Liver (tissue), 9 donors: ENCODE results near the gene TBC1D5. TPM values are rescaled to one million over a fixed set of nuclear protein-coding genes. Genes with fewer than 3 reads are reported as not detected.

Experiments
- DNase-seq: peaks from one replicate; pipeline ENCODE4 v3.0.0-alpha.2; 2017; ENCODE audit warnings: low spot score
- H3K27ac ChIP-seq, 2 donors: one replicate each; pipeline ENCODE4 v1.7.0; 2013; ENCODE audit warnings: inconsistent platforms in 2 of 2, low read length in 2 of 2, control low read depth in 1 of 2, low read depth in 1 of 2, mild to moderate bottlenecking in 1 of 2
- H3K27me3 ChIP-seq, 4 donors: one replicate each; pipeline versions ENCODE4 v1.6.1 to v1.7.0; 2013; ENCODE audit warnings: low read length in 3 of 4, inconsistent platforms in 1 of 4, mild to moderate bottlenecking in 1 of 4, moderate library complexity in 1 of 4; ENCODE audit not compliant: control insufficient read depth in 4 of 4, insufficient read depth in 4 of 4
- H3K36me3 ChIP-seq, 4 donors: one replicate each; pipeline versions ENCODE4 v1.6.1 to v1.7.0; 2013; ENCODE audit warnings: low read length in 3 of 4, mild to moderate bottlenecking in 3 of 4, low read depth in 1 of 4, moderate library complexity in 1 of 4; ENCODE audit not compliant: control insufficient read depth in 4 of 4, insufficient read depth in 3 of 4
- H3K4me1 ChIP-seq, 4 donors: one replicate each; pipeline versions ENCODE4 v1.6.1 to v1.7.0; 2013; ENCODE audit warnings: low read length in 3 of 4, mild to moderate bottlenecking in 3 of 4, moderate library complexity in 1 of 4; ENCODE audit not compliant: control insufficient read depth in 4 of 4, insufficient read depth in 4 of 4
- H3K4me3 ChIP-seq, 3 donors: one replicate each; pipeline versions ENCODE4 v1.6.1 to v1.7.0; 2013; ENCODE audit warnings: low read length in 3 of 3, control low read depth in 1 of 3, low read depth in 1 of 3, mild to moderate bottlenecking in 1 of 3
- H3K9ac ChIP-seq, 2 donors: one replicate each; pipeline ENCODE4 v1.7.0; 2013; ENCODE audit warnings: low read length in 2 of 2, mild to moderate bottlenecking in 2 of 2, moderate library complexity in 2 of 2, control low read depth in 1 of 2, low read depth in 1 of 2
- H3K9me3 ChIP-seq, 4 donors: one replicate each; pipeline versions ENCODE4 v1.6.1 to v1.7.0; 2013; ENCODE audit warnings: low read length in 3 of 4; ENCODE audit not compliant: control insufficient read depth in 4 of 4
- EGR1 ChIP-seq, 2 donors: IDR thresholded peaks; 2 replicates each; pipeline ENCODE4 v1.6.1; 2016 to 2018; ENCODE audit warnings: antibody characterized with exemption in 2 of 2, low read depth in 2 of 2
- FOXA1 ChIP-seq: IDR thresholded peaks from 2 replicates; pipeline ENCODE4 v1.6.1; 2016; ENCODE audit warnings: antibody characterized with exemption
- HNF4A ChIP-seq, 2 donors: conservative IDR thresholded peaks; 2 replicates each; pipeline ENCODE4 v1.6.1; 2016; ENCODE audit warnings: antibody characterized with exemption in 2 of 2, mild to moderate bottlenecking in 2 of 2
- NR2F2 ChIP-seq: IDR thresholded peaks from 2 replicates; pipeline ENCODE4 v1.6.1; 2016; ENCODE audit warnings: antibody characterized with exemption
- RAD21 ChIP-seq, 2 donors: IDR thresholded peaks; 2 replicates each; pipeline ENCODE4 v1.6.1; 2016; ENCODE audit warnings: antibody characterized with exemption in 2 of 2, mild to moderate bottlenecking in 2 of 2
- RXRA ChIP-seq, 2 donors: IDR thresholded peaks; 2 replicates each; pipeline ENCODE4 v1.6.1; 2017 to 2018; ENCODE audit warnings: antibody characterized with exemption in 2 of 2, mild to moderate bottlenecking in 1 of 2
- SP1 ChIP-seq: IDR thresholded peaks from 2 replicates; pipeline ENCODE4 v1.6.1; 2018; ENCODE audit warnings: antibody characterized with exemption, mild to moderate bottlenecking
- YY1 ChIP-seq: IDR thresholded peaks from 2 replicates; pipeline ENCODE4 v1.6.1; 2016; ENCODE audit warnings: antibody characterized with exemption, mild to moderate bottlenecking
- WGBS: extraction: QIAGEN DNeasy Blood & Tissue Kit; methylation state at CpG from one replicate; pipeline ENCODE4 v1.1.7; 2013; 5-methylcytosine and 5-hydroxymethylcytosine counted together
- polyA plus RNA-seq, 2 donors: library from polyadenylated mRNA; stranded (reverse) in 1 of 2; unstranded in 1 of 2; fragments of 200-250 nt in 1 of 2; fragments of >200 nt in 1 of 2; fragmentation: Nextera tagmentation in 1 of 2; extraction: Ambion mirVana in 1 of 2; gene quantifications; one replicate each; pipeline versions ENCODE4 v1.2.1 to v1.2.3, GENCODE V29; 2013 to 2015
- total RNA-seq, 2 donors: library from RNA; depleted of rRNA; stranded (reverse); fragments of >200 nt; gene quantifications; one replicate each; pipeline ENCODE4 v1.2.3, GENCODE V29; 2014
- TF ChIP-seq, protein P1 (sequence below): IDR thresholded peaks from 2 replicates; pipeline ENCODE4 v1.6.1; 2016; ENCODE audit warnings: antibody characterized with exemption
- TF ChIP-seq, protein P2 (sequence below): IDR thresholded peaks from 2 replicates; pipeline ENCODE4 v1.6.1; 2016; ENCODE audit warnings: antibody characterized with exemption, mild to moderate bottlenecking
- TF ChIP-seq, protein P3 (sequence below): IDR thresholded peaks from 2 replicates; pipeline ENCODE4 v1.6.1; 2016; ENCODE audit warnings: antibody characterized with exemption
- TF ChIP-seq, protein P4 (sequence below): IDR thresholded peaks from 2 replicates; pipeline ENCODE4 v1.6.1; 2016; ENCODE audit warnings: antibody characterized with exemption
- TF ChIP-seq, protein P5 (sequence below): fragments of 150-350 bp; IDR thresholded peaks from 2 replicates; pipeline ENCODE4 v1.5.1; 2017; ENCODE audit warnings: improper control_type of control experiment, low read depth, low read length; ENCODE audit not compliant: missing input control
- donor health status: healthy.
- donor health status: healthy.
- donor health status: healthy.
- donor health status: healthy.
- donor health status: healthy.

Gene TBC1D5
- total and polyA plus RNA-seq, 4 donors, result 9.1 to 45.6 (median 25.6) TPM

DNA sequence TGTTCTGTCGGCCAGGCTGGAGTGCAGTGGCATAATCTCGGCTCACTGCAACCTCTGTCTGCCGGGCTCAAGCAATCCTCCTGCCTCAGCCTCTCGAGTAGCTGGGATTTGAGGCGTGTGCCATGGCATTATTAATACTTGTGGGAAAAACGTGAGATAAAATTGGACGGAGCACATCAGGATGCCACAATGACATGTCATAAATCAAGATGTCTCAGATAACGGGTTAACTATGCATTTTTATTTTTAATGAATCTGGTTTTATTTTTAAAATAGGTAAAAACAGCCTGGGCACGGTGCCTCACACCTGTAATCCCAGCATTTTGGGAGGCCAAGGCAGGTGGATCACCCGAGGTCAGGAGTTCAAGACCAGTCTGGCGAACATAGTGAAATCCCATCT, 212.8 kb downstream of the TBC1D5 start:
- H3K9me3 ChIP-seq, result no peaks in the 10 kb centered on the region
- WGBS, result 94% methylated on average over 11 of the region's 11 CpGs
- no peak for TF ChIP-seq EGR1 (IDR thresholded peaks at IDR 0.05; ENCODE audit: low read depth in 2 of 2)
- TF ChIP-seq YY1, result no peak
- TF ChIP-seq, protein P1, sequence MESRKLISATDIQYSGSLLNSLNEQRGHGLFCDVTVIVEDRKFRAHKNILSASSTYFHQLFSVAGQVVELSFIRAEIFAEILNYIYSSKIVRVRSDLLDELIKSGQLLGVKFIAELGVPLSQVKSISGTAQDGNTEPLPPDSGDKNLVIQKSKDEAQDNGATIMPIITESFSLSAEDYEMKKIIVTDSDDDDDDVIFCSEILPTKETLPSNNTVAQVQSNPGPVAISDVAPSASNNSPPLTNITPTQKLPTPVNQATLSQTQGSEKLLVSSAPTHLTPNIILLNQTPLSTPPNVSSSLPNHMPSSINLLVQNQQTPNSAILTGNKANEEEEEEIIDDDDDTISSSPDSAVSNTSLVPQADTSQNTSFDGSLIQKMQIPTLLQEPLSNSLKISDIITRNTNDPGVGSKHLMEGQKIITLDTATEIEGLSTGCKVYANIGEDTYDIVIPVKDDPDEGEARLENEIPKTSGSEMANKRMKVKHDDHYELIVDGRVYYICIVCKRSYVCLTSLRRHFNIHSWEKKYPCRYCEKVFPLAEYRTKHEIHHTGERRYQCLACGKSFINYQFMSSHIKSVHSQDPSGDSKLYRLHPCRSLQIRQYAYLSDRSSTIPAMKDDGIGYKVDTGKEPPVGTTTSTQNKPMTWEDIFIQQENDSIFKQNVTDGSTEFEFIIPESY, result no peak
- TF ChIP-seq, protein P2, sequence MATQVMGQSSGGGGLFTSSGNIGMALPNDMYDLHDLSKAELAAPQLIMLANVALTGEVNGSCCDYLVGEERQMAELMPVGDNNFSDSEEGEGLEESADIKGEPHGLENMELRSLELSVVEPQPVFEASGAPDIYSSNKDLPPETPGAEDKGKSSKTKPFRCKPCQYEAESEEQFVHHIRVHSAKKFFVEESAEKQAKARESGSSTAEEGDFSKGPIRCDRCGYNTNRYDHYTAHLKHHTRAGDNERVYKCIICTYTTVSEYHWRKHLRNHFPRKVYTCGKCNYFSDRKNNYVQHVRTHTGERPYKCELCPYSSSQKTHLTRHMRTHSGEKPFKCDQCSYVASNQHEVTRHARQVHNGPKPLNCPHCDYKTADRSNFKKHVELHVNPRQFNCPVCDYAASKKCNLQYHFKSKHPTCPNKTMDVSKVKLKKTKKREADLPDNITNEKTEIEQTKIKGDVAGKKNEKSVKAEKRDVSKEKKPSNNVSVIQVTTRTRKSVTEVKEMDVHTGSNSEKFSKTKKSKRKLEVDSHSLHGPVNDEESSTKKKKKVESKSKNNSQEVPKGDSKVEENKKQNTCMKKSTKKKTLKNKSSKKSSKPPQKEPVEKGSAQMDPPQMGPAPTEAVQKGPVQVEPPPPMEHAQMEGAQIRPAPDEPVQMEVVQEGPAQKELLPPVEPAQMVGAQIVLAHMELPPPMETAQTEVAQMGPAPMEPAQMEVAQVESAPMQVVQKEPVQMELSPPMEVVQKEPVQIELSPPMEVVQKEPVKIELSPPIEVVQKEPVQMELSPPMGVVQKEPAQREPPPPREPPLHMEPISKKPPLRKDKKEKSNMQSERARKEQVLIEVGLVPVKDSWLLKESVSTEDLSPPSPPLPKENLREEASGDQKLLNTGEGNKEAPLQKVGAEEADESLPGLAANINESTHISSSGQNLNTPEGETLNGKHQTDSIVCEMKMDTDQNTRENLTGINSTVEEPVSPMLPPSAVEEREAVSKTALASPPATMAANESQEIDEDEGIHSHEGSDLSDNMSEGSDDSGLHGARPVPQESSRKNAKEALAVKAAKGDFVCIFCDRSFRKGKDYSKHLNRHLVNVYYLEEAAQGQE, result no peak
- TF ChIP-seq, protein P3, sequence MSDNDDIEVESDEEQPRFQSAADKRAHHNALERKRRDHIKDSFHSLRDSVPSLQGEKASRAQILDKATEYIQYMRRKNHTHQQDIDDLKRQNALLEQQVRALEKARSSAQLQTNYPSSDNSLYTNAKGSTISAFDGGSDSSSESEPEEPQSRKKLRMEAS, result no peak
- H3K4me1 ChIP-seq, result no peaks in the 10 kb centered on the region
- no peaks in the 10 kb centered on the region for H3K36me3 ChIP-seq
- no peak for DNase-seq
- H3K9ac ChIP-seq, result no peak overlapping the region
- H3K27me3 ChIP-seq, result no peaks in the 10 kb centered on the region
- no peak overlapping the region for H3K4me3 ChIP-seq
- no peak overlapping the region for H3K27ac ChIP-seq

DNA sequence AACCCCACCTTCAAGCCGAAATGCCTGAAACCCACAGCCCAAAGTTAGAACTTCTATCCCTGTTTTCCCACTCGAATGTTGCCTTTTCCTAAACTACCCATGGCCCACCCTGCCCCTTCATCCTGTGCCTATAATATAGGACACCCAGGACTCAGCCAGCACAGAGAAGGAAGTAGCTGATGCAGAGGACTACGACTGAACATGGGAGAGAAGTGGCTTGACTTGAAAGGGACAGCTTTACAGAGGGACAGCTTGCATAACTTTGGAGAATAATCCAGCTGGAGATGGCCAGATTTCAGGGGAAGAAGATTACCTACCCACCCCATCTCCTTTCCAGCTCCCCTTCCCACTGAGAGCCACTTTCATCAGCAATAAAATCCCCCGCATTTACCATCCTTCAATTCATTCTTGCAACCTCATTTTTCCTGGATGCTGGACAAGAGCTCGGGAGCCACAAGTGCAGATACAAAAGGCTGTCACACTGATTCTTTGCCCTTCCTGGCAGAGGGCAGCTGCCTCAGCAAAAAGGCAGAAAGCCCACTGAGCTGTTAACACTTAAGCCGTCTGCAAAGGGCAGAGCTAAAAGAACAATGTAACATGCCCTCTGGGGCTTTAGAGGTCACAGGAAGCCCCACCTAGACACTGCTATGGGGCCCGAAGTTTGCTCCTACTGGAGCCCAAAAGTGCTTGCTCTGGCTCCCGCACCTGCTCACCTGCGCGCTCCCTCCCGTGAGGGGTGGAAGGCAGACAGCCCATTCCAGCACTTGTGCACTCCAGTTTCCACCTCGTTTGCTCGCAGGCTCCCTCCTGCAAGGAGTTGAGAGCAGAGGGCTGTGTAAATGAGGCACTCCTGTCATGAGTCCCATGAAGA, 224.0 kb downstream of the TBC1D5 start:
- Histone ChIP-seq H3K4me3 (no peak overlapping the region), H3K36me3 (no peaks in the 10 kb centered on the region), H3K27me3 (no peaks in the 10 kb centered on the region), H3K9me3 (no peaks in the 10 kb centered on the region), H3K9ac (no peak overlapping the region), H3K27ac (no peak overlapping the region), H3K4me1 (no peaks in the 10 kb centered on the region)
- no peak for DNase-seq
- 90% methylated on average over 13 of the region's 13 CpGs for WGBS
- TF ChIP-seq HNF4A (conservative IDR thresholded peaks at IDR 0.05) (no peak), RXRA (IDR thresholded peaks at IDR 0.05) (no peak)

DNA sequence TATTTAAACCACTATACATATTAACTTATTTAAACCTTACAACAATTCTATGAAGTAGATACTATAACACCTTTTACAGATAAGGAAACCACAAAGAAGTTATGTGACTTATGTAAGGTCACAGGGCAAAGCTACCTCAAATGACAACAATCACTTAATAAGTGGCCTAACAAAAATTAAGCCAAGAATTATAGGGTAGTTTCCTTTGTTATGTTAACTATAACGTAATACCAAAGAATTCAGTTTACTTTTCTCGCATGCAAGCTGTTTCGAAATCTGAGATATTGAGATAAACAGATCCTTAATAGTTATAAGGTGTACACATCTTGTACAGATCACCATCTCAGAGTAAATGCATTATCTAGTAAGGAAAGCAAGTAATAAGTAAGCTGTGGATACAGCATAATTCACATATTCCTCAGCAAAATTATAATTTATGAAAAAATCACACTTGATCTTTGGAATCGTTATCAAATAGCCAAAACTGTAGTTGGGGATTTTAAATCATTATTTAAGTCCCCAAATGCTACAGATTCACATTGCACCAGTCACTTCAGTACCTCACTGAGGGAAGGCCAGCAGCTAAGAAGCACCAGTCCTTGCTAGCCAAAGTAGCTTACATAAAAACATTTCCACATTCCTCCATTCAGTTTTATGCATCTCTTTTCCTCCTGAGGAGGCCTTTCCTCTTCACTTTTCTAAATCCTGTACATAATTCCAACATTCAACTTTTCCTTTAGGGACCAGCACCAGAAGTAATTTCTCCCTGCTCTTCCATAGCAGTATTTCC, 226.8 kb downstream of the TBC1D5 start:
- H3K27me3 ChIP-seq, result no peaks in the 10 kb centered on the region
- H3K9me3 ChIP-seq, result no peaks in the 10 kb centered on the region
- WGBS, result 82% methylated on average over 4 of the region's 4 CpGs
- H3K4me3 ChIP-seq, result no peak overlapping the region
- no peaks in the 10 kb centered on the region for H3K36me3 ChIP-seq
- no peak for DNase-seq
- no peak overlapping the region for H3K27ac ChIP-seq
- no peak overlapping the region for H3K9ac ChIP-seq
- no peaks in the 10 kb centered on the region for H3K4me1 ChIP-seq
- TF ChIP-seq EGR1 (IDR thresholded peaks at IDR 0.05; ENCODE audit: low read depth in 2 of 2) (no peak), RAD21 (IDR thresholded peaks at IDR 0.05) (no peak), NR2F2 (no peak), RXRA (IDR thresholded peaks at IDR 0.05) (no peak), SP1 (no peak), YY1 (no peak), FOXA1 (no peak)
- TF ChIP-seq, protein P4, sequence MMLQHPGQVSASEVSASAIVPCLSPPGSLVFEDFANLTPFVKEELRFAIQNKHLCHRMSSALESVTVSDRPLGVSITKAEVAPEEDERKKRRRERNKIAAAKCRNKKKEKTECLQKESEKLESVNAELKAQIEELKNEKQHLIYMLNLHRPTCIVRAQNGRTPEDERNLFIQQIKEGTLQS, result no peak
- TF ChIP-seq, protein P5, sequence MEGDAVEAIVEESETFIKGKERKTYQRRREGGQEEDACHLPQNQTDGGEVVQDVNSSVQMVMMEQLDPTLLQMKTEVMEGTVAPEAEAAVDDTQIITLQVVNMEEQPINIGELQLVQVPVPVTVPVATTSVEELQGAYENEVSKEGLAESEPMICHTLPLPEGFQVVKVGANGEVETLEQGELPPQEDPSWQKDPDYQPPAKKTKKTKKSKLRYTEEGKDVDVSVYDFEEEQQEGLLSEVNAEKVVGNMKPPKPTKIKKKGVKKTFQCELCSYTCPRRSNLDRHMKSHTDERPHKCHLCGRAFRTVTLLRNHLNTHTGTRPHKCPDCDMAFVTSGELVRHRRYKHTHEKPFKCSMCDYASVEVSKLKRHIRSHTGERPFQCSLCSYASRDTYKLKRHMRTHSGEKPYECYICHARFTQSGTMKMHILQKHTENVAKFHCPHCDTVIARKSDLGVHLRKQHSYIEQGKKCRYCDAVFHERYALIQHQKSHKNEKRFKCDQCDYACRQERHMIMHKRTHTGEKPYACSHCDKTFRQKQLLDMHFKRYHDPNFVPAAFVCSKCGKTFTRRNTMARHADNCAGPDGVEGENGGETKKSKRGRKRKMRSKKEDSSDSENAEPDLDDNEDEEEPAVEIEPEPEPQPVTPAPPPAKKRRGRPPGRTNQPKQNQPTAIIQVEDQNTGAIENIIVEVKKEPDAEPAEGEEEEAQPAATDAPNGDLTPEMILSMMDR, result no peak
- TF ChIP-seq, protein P2, result no peak
